ENCODE results near the gene RNF39.

GRCh38 chr6:30092852-30093543 is 17.4 kb upstream of the RNF39 start:
- TF ChIP-seq, protein P1, sequence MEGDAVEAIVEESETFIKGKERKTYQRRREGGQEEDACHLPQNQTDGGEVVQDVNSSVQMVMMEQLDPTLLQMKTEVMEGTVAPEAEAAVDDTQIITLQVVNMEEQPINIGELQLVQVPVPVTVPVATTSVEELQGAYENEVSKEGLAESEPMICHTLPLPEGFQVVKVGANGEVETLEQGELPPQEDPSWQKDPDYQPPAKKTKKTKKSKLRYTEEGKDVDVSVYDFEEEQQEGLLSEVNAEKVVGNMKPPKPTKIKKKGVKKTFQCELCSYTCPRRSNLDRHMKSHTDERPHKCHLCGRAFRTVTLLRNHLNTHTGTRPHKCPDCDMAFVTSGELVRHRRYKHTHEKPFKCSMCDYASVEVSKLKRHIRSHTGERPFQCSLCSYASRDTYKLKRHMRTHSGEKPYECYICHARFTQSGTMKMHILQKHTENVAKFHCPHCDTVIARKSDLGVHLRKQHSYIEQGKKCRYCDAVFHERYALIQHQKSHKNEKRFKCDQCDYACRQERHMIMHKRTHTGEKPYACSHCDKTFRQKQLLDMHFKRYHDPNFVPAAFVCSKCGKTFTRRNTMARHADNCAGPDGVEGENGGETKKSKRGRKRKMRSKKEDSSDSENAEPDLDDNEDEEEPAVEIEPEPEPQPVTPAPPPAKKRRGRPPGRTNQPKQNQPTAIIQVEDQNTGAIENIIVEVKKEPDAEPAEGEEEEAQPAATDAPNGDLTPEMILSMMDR (IDR thresholded peaks at IDR 0.05), result no peak
- TF ChIP-seq POLR2A (IDR thresholded peaks at IDR 0.05), result no peak

All from vagina (tissue), 2 donors.